Keratinocyte (primary cell): Measurements from ENCODE around the gene CCDC141. TPM values are rescaled to one million over a fixed set of nuclear protein-coding genes. Genes with fewer than 3 reads are reported as not detected.
A peak's percentile ranks its signal among the peaks of the same experiment; 100 is the strongest.

Experiments used
- DNase-seq: peaks from one replicate; pipeline ENCODE4 v3.0.0-alpha.2; 2011; ENCODE audit warnings: low read depth, missing footprints, low spot score
- FAIRE-seq: peaks from 2 replicates; lab custom pipeline; 2011; peaks lifted over from hg19 to GRCh38; lab: Jason Lieb, UNC
- H2AFZ ChIP-seq: 2 replicates; pipeline ENCODE4 v1.6.0; 2012; ENCODE audit warnings: low read length, control low read depth, inconsistent platforms; ENCODE audit not compliant: control insufficient read depth
- H3K27ac ChIP-seq: 2 replicates; pipeline ENCODE4 v1.5.1; 2011; ENCODE audit warnings: low read length; ENCODE audit not compliant: control insufficient read depth, insufficient read depth
- H3K27me3 ChIP-seq: 3 replicates; pipeline ENCODE4 v1.6.0; 2011; ENCODE audit warnings: low read length; ENCODE audit not compliant: control insufficient read depth, insufficient read depth; ENCODE audit errors: extremely low read depth
- H3K36me3 ChIP-seq, 2 experiments: 2 replicates in 1 of 2; 3 replicates in 1 of 2; pipeline ENCODE4 v1.5.1; 2011; ENCODE audit warnings: low read length in 2 of 2, mild to moderate bottlenecking in 1 of 2; ENCODE audit not compliant: control insufficient read depth in 2 of 2, insufficient read depth in 2 of 2; ENCODE audit errors: extremely low read depth in 1 of 2
- H3K4me1 ChIP-seq: 3 replicates; pipeline ENCODE4 v1.5.1; 2011; ENCODE audit warnings: low read length; ENCODE audit not compliant: control insufficient read depth, insufficient read depth; ENCODE audit errors: extremely low read depth
- H3K4me2 ChIP-seq: 3 replicates; pipeline ENCODE4 v1.6.0; 2011; ENCODE audit warnings: low read depth, low read length; ENCODE audit not compliant: control insufficient read depth, insufficient read depth; ENCODE audit errors: extremely low read depth
- H3K4me3 ChIP-seq, 3 experiments: fragments of 200-600 bp in 1 of 3; sonication (generic) in 1 of 3; 2 replicates in 2 of 3; 3 replicates in 1 of 3; pipeline ENCODE4 v1.5.1; 2011 to 2016; ENCODE audit warnings: low read length in 3 of 3, mild to moderate bottlenecking in 3 of 3, control low read depth in 2 of 3, inconsistent platforms in 1 of 3, low read depth in 1 of 3, mixed read lengths in 1 of 3, mixed run types in 1 of 3, moderate library complexity in 1 of 3; ENCODE audit not compliant: control insufficient read depth in 2 of 3, insufficient read depth in 2 of 3; ENCODE audit errors: extremely low read depth in 1 of 3
- H3K79me2 ChIP-seq: 2 replicates; pipeline ENCODE4 v1.6.0; 2012; ENCODE audit warnings: low read length; ENCODE audit not compliant: control insufficient read depth, insufficient read depth
- H3K9ac ChIP-seq: 3 replicates; pipeline ENCODE4 v1.6.0; 2011; ENCODE audit warnings: low read length; ENCODE audit not compliant: control insufficient read depth, insufficient read depth; ENCODE audit errors: extremely low read depth
- H3K9me1 ChIP-seq: 3 replicates; pipeline ENCODE4 v1.6.0; 2011; ENCODE audit warnings: low read length; ENCODE audit not compliant: control insufficient read depth, insufficient read depth; ENCODE audit errors: extremely low read depth
- H3K9me3 ChIP-seq: 2 replicates; pipeline ENCODE4 v1.5.1; 2012; ENCODE audit warnings: low read depth, low read length; ENCODE audit not compliant: control insufficient read depth
- H4K20me1 ChIP-seq: 3 replicates; pipeline ENCODE4 v1.6.0; 2011; ENCODE audit warnings: low read length; ENCODE audit not compliant: control insufficient read depth, insufficient read depth; ENCODE audit errors: extremely low read depth
- CTCF ChIP-seq, 3 experiments: IDR thresholded peaks in 1 of 3; conservative IDR thresholded peaks in 1 of 3; optimal IDR thresholded peaks in 1 of 3; 2 replicates in 2 of 3; 3 replicates in 1 of 3; pipeline versions ENCODE3 to v1.5.1; 2011; ENCODE audit warnings: low read length in 3 of 3, mild to moderate bottlenecking in 3 of 3, moderate library complexity in 2 of 3, control low read depth in 1 of 3, inconsistent platforms in 1 of 3; ENCODE audit not compliant: insufficient read depth in 2 of 3; ENCODE audit errors: extremely low read depth in 1 of 3
- EZH2 ChIP-seq: IDR thresholded peaks from one replicate; pipeline ENCODE4 v1.6.1; 2012; ENCODE audit warnings: inconsistent platforms, mild to moderate bottlenecking, low read length, moderate library complexity
- dilution Hi-C: fragments of 300-500 bp; cut with MboI; formaldehyde crosslinking; loops from one replicate; pipeline ENCODE4 v1.7.0; 2020; ENCODE audit warnings: low sequenced_read_pairs; ENCODE audit not compliant: extremely low pct_ligation_motif_present
- polyA plus RNA-seq, 5 experiments: library from polyadenylated mRNA; depleted of rRNA in 3 of 5; stranded (reverse) in 3 of 5; stranded (forward) in 1 of 5; unstranded in 1 of 5; fragments of >200 nt; gene quantifications; 1 replicate in 1 of 5; 2 replicates in 3 of 5; 3 replicates in 1 of 5; pipeline versions ENCODE4 v1.2.1 to v1.2.3, GENCODE V29; 2011 to 2012; ENCODE audit warnings: missing spikeins in 2 of 5, low read depth in 1 of 5, low replicate concordance in 1 of 5

The CCDC141 gene
- polyA plus RNA-seq, 1 donor (not counting 4 experiments of a cell fraction or from before 2014, with no cell fraction given): not detected

GRCh38 chr2:178804791-178805190 lies 245.1 kb downstream of the CCDC141 start:
- H3K27me3 ChIP-seq: no peaks in the 10 kb centered on the region
- no peaks in the 10 kb centered on the region for H3K9me3 ChIP-seq
- H3K4me3 ChIP-seq: no peak overlapping the region
- no peak for DNase-seq
- FAIRE-seq: no peak
- H2AFZ ChIP-seq: no peak overlapping the region
- H4K20me1 ChIP-seq: no peaks in the 10 kb centered on the region
- H3K27ac ChIP-seq: no peak overlapping the region
- TF ChIP-seq EZH2 (no peak), CTCF (optimal IDR thresholded peaks at IDR 0.05 in 1 of 3, IDR thresholded peaks at IDR 0.05 in 1 of 3, conservative IDR thresholded peaks at IDR 0.05 in 1 of 3; ENCODE audit: extremely low read depth in 1 of 3, insufficient read depth in 2 of 3, low read length in 3 of 3) (peak in 2 of 3 experiments; percentile 60 to 69)
- H3K4me2 ChIP-seq: no peak overlapping the region
- no peaks in the 10 kb centered on the region for H3K79me2 ChIP-seq
- H3K9me1 ChIP-seq: no peaks in the 10 kb centered on the region
- H3K4me1 ChIP-seq: no peaks in the 10 kb centered on the region
- H3K36me3 ChIP-seq: no peaks in the 10 kb centered on the region
- H3K9ac ChIP-seq: no peak overlapping the region
- dilution Hi-C loops: loop anchor here (25.0 kb wide), 1 partner anchor 108 kb away; no protein-coding TSS in a partner anchor

GRCh38 chr2:178800510-178800909 lies 249.4 kb downstream of the CCDC141 start:
- Histone ChIP-seq H2AFZ (no peak overlapping the region), H3K9me3 (no peaks in the 10 kb centered on the region), H3K36me3 (no peaks in the 10 kb centered on the region), H3K9me1 (no peaks in the 10 kb centered on the region), H3K27me3 (peaks cover 3% of the 10 kb centered on the region), H3K79me2 (no peaks in the 10 kb centered on the region), H3K4me2 (no peak overlapping the region), H3K4me3 (no peak overlapping the region), H3K4me1 (no peaks in the 10 kb centered on the region), H3K9ac (no peak overlapping the region), H4K20me1 (no peaks in the 10 kb centered on the region), H3K27ac (no peak overlapping the region)
- dilution Hi-C loops: loop anchor here (25.0 kb wide), 1 partner anchor 112 kb away; no protein-coding TSS in a partner anchor
- DNase-seq: no peak
- no peak for FAIRE-seq
- TF ChIP-seq CTCF (optimal IDR thresholded peaks at IDR 0.05 in 1 of 3, IDR thresholded peaks at IDR 0.05 in 1 of 3, conservative IDR thresholded peaks at IDR 0.05 in 1 of 3; ENCODE audit: extremely low read depth in 1 of 3, insufficient read depth in 2 of 3, low read length in 3 of 3) (no peak), EZH2 (no peak)
